HG03066 (cell line): ENCODE measurements around the gene BSND.

Experiments used
- ATAC-seq: cut with Tn5 transposase; IDR thresholded peaks from one replicate; pipeline ENCODE4 v1.9.1; 2021; ENCODE audit warnings: low read depth; ENCODE audit not compliant: unreplicated experiment

BSND gene

GRCh38 chr1:55059302-55060132 is 60.8 kb downstream of the BSND start:
- ATAC-seq, result no peak

GRCh38 chr1:55060133-55060999 is 61.6 kb downstream of the BSND start:
- no peak for ATAC-seq

- no peak for ATAC-seq
These were observed 62.4 kb downstream of the BSND start for GRCh38 chr1:55061000-55061705.
